ENCODE results near the gene RAD51AP1. TPM values are rescaled to one million over a fixed set of nuclear protein-coding genes. Genes with fewer than 3 reads are reported as not detected.

RAD51AP1 gene
- total and polyA plus RNA-seq, 2 donors (not counting 3 experiments of a cell fraction or from before 2014, with no cell fraction given): 9.0 to 23.1 TPM

DNA sequence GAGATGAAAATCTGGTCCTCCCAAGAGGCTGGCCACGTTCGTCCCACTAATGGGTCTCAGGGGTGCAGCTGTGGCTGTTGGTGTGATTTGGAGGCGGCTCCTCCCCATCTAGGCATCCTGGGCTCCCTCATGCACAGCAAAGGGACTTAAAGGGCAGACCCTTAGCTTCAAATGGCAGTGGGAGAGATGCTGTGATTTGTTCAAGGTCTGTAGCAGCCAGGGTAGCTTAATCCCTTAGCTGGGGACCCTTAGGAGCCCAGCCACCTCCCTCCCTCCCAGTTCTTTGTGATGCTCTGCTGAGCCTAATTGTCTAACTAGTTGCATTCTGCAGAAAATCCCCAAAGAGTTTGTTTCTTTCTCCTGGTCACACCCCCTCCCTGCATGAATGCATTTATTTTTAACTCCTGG lies 41.6 kb downstream of the RAD51AP1 start:
- dilution Hi-C loops (cut with MboI; ENCODE audit: extremely low pct_ligation_motif_present, low sequenced_read_pairs): no loop called here
- Histone ChIP-seq H2AFZ (ENCODE audit: low read depth, low read length) (no peak overlapping the region), H3K9me1 (replicated peaks; ENCODE audit: control insufficient read depth, extremely low read depth, insufficient read depth, low read length) (no peaks in the 10 kb centered on the region), H3K9me3 (replicated peaks; ENCODE audit: control insufficient read depth, insufficient read depth, low read length) (no peaks in the 10 kb centered on the region), H3K4me1 (ENCODE audit: control insufficient read depth, extremely low read depth, insufficient read depth, low read length) (peaks cover 12% of the 10 kb centered on the region), H3K4me3 (replicated peaks in 1 of 3; ENCODE audit: insufficient read depth in 1 of 3, low read depth in 1 of 3, low read length in 3 of 3) (no peak overlapping the region), H3K9ac (replicated peaks; ENCODE audit: extremely low read depth, insufficient read depth, low read length) (no peak overlapping the region), H4K20me1 (replicated peaks; ENCODE audit: control insufficient read depth, extremely low read depth, insufficient read depth, low read length) (no peaks in the 10 kb centered on the region), H3K27me3 (ENCODE audit: control insufficient read depth in 2 of 2, insufficient read depth in 2 of 2, low read length in 2 of 2) (peaks cover 4 to 7% of the 10 kb centered on the region in 2 experiments), H3K79me2 (ENCODE audit: control insufficient read depth, insufficient read depth, low read length) (no peaks in the 10 kb centered on the region), H3K4me2 (ENCODE audit: insufficient read depth, low read length) (no peak overlapping the region), H3K36me3 (ENCODE audit: control insufficient read depth in 2 of 2, extremely low read depth in 1 of 2, insufficient read depth in 2 of 2, low read length in 2 of 2) (no peaks in the 10 kb centered on the region), H3K27ac (ENCODE audit: insufficient read depth, low read depth, low read length) (no peak overlapping the region)
- FAIRE-seq: no peak
- ChIA-PET CTCF (interaction anchor here (1.0 to 2.5 kb wide), 4 partner anchors 10 to 178 kb away, joined by 3 to 10 read pairs (median 8); no protein-coding TSS in a partner anchor), POLR2A (no interaction called here)
- BruUV-seq (replicated peaks): no TSS peak
- TF ChIP-seq GATA2 (IDR thresholded peaks at IDR 0.05; ENCODE audit: insufficient read depth, insufficient read length, low read depth, low read length): no peak
- TF ChIP-seq, protein P1, sequence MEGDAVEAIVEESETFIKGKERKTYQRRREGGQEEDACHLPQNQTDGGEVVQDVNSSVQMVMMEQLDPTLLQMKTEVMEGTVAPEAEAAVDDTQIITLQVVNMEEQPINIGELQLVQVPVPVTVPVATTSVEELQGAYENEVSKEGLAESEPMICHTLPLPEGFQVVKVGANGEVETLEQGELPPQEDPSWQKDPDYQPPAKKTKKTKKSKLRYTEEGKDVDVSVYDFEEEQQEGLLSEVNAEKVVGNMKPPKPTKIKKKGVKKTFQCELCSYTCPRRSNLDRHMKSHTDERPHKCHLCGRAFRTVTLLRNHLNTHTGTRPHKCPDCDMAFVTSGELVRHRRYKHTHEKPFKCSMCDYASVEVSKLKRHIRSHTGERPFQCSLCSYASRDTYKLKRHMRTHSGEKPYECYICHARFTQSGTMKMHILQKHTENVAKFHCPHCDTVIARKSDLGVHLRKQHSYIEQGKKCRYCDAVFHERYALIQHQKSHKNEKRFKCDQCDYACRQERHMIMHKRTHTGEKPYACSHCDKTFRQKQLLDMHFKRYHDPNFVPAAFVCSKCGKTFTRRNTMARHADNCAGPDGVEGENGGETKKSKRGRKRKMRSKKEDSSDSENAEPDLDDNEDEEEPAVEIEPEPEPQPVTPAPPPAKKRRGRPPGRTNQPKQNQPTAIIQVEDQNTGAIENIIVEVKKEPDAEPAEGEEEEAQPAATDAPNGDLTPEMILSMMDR (IDR thresholded peaks at IDR 0.05; ENCODE audit: extremely low read depth in 1 of 2, insufficient read depth in 1 of 2, low read depth in 1 of 2, low read length in 2 of 2): no peak
- no peak for TF ChIP-seq EZH2 (IDR thresholded peaks at IDR 0.05; ENCODE audit: borderline replicate concordance, low read depth, low read length, severe bottlenecking)
- no peak for TF ChIP-seq POLR2AphosphoS5 (IDR thresholded peaks at IDR 0.05; ENCODE audit: insufficient read depth, low read depth, low read length)
- no peak for TF ChIP-seq MYC (IDR thresholded peaks at IDR 0.05; ENCODE audit: low read depth, low read length)
- no peak for TF ChIP-seq JUN (IDR thresholded peaks at IDR 0.05; ENCODE audit: borderline replicate concordance, insufficient read depth, insufficient read length, low read depth)
- TF ChIP-seq, protein P2, sequence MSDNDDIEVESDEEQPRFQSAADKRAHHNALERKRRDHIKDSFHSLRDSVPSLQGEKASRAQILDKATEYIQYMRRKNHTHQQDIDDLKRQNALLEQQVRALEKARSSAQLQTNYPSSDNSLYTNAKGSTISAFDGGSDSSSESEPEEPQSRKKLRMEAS (IDR thresholded peaks at IDR 0.05; ENCODE audit: insufficient read depth, insufficient read length): no peak
- no peak for TF ChIP-seq FOS (IDR thresholded peaks at IDR 0.05; ENCODE audit: borderline replicate concordance, insufficient read depth, low read length)
- intact Hi-C loops (cut with micrococcal nuclease): no loop called here
- DNase-seq (ENCODE audit: low read depth, low spot score): no peak

Data from endothelial cell of umbilical vein (primary cell).